Measurements from ENCODE around the gene KLHL21. TPM values are rescaled to one million over a fixed set of nuclear protein-coding genes. Genes with fewer than 3 reads are reported as not detected.

KLHL21 gene
- total and polyA plus RNA-seq, 9 of the 15 experiments (the other 6 are each of a cell fraction or from before 2014, with no cell fraction given): 2.1 to 42.1 (median 17.5) TPM

DNA sequence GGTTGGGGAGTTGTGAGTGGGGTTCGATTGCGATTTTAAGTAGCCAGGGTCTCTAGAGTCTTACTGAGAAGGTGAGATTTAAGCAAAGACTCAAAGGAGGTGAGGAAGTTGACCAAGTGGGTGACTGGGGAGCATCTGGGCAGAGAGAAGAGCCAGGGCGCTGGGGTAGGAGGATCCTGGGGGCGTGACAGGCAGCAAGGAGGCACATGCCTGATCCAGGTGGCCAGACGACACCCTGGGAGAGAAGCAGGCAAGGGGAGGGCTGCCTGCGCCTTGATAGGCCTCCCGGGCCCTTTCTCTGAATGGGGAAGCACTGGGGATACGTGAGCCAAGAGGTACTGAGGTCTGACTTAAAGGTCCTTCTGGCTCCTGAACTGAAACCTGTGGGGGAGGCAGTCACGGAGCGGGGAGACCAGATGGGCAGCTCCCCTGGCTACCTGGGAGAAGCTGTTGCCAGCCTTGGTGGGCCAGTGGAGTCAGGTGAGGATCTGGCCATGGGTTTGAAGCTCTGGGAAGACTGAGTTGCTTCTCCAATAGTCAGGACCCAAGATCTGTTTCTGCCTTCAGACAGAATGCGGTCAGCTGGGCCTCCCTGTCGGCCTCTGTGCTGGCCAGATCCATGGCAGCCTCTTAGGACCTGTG lies 17.5 kb downstream of the KLHL21 start (continued):
- TF ChIP-seq, protein P1, sequence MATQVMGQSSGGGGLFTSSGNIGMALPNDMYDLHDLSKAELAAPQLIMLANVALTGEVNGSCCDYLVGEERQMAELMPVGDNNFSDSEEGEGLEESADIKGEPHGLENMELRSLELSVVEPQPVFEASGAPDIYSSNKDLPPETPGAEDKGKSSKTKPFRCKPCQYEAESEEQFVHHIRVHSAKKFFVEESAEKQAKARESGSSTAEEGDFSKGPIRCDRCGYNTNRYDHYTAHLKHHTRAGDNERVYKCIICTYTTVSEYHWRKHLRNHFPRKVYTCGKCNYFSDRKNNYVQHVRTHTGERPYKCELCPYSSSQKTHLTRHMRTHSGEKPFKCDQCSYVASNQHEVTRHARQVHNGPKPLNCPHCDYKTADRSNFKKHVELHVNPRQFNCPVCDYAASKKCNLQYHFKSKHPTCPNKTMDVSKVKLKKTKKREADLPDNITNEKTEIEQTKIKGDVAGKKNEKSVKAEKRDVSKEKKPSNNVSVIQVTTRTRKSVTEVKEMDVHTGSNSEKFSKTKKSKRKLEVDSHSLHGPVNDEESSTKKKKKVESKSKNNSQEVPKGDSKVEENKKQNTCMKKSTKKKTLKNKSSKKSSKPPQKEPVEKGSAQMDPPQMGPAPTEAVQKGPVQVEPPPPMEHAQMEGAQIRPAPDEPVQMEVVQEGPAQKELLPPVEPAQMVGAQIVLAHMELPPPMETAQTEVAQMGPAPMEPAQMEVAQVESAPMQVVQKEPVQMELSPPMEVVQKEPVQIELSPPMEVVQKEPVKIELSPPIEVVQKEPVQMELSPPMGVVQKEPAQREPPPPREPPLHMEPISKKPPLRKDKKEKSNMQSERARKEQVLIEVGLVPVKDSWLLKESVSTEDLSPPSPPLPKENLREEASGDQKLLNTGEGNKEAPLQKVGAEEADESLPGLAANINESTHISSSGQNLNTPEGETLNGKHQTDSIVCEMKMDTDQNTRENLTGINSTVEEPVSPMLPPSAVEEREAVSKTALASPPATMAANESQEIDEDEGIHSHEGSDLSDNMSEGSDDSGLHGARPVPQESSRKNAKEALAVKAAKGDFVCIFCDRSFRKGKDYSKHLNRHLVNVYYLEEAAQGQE (IDR thresholded peaks at IDR 0.05; ENCODE audit: borderline replicate concordance): no peak
- TF ChIP-seq, protein P1 (CRISPR knock-in tag; IDR thresholded peaks at IDR 0.05; ENCODE audit: low read depth): no peak
- TF ChIP-seq CBX3 (IDR thresholded peaks at IDR 0.05; ENCODE audit: borderline replicate concordance in 1 of 2, low read length in 2 of 2) (no peak), TAF7 (tag; IDR thresholded peaks at IDR 0.05) (no peak), SMC3 (conservative IDR thresholded peaks at IDR 0.05; ENCODE audit: insufficient read depth, low read depth, low read length) (no peak), NFXL1 (CRISPR knock-in tag; IDR thresholded peaks at IDR 0.05) (no peak), CREB1 (IDR thresholded peaks at IDR 0.05) (no peak), CREB1 (CRISPR knock-in tag; IDR thresholded peaks at IDR 0.05) (no peak), GABPA (tag; conservative IDR thresholded peaks at IDR 0.05; ENCODE audit: low read depth) (no peak), RBBP5 (IDR thresholded peaks at IDR 0.05; ENCODE audit: borderline replicate concordance, insufficient read depth, low read length, poor library complexity, severe bottlenecking) (no peak), BDP1 (IDR thresholded peaks at IDR 0.05; ENCODE audit: insufficient read depth, insufficient read length) (no peak), SREBF2 (CRISPR knock-in tag; IDR thresholded peaks at IDR 0.05) (no peak), RBM22 (IDR thresholded peaks at IDR 0.05; ENCODE audit: low read depth, low read length, poor library complexity, severe bottlenecking) (no peak), NEUROD1 (IDR thresholded peaks at IDR 0.05; ENCODE audit: borderline replicate concordance, low read depth, low read length, partially characterized antibody) (no peak), ZFP36 (IDR thresholded peaks at IDR 0.05; ENCODE audit: low read depth, low read length, partially characterized antibody) (no peak), POLR2G (IDR thresholded peaks at IDR 0.05; ENCODE audit: low read depth, low read length) (peak; percentile 59), ZNF830 (CRISPR knock-in tag; IDR thresholded peaks at IDR 0.05) (0 out of 2 replicates have a peak, but pooled peaks have one; percentile 19), SMARCA5 (IDR thresholded peaks at IDR 0.05) (no peak), ZNF764 (CRISPR knock-in tag; IDR thresholded peaks at IDR 0.05; ENCODE audit: low read depth) (no peak)
- TF ChIP-seq, protein P2, sequence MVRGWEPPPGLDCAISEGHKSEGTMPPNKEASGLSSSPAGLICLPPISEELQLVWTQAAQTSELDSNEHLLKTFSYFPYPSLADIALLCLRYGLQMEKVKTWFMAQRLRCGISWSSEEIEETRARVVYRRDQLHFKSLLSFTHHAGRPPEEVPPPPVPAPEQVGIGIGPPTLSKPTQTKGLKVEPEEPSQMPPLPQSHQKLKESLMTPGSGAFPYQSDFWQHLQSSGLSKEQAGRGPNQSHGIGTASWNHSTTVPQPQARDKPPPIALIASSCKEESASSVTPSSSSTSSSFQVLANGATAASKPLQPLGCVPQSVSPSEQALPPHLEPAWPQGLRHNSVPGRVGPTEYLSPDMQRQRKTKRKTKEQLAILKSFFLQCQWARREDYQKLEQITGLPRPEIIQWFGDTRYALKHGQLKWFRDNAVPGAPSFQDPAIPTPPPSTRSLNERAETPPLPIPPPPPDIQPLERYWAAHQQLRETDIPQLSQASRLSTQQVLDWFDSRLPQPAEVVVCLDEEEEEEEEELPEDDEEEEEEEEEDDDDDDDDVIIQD (CRISPR knock-in tag; IDR thresholded peaks at IDR 0.05): no peak
